Measurements from ENCODE around the gene FFAR3.

FFAR3 gene

DNA sequence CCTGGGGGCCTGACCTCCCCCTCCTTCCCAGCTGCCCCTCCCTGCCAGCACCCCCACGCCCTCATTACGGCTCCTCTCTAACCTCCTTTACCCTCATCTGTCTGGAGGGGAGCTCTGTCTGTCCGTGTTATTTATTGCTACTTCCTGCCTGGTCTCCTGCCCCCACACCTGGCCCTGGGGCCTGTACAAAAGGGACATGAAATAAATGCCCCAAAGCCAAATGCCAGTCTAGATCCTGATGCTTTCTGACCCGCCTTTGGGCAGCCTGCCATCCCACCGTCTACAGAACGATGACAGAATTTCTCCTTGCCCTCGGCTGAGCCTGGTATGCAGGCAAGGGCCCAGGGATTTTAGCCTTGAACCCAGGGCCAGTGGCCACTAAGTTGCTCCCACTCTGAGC lies 44.7 kb upstream of the FFAR3 start:
- DNase-seq (ENCODE audit: extremely low read depth, low read depth) = no peak
- TF ChIP-seq, protein P1, sequence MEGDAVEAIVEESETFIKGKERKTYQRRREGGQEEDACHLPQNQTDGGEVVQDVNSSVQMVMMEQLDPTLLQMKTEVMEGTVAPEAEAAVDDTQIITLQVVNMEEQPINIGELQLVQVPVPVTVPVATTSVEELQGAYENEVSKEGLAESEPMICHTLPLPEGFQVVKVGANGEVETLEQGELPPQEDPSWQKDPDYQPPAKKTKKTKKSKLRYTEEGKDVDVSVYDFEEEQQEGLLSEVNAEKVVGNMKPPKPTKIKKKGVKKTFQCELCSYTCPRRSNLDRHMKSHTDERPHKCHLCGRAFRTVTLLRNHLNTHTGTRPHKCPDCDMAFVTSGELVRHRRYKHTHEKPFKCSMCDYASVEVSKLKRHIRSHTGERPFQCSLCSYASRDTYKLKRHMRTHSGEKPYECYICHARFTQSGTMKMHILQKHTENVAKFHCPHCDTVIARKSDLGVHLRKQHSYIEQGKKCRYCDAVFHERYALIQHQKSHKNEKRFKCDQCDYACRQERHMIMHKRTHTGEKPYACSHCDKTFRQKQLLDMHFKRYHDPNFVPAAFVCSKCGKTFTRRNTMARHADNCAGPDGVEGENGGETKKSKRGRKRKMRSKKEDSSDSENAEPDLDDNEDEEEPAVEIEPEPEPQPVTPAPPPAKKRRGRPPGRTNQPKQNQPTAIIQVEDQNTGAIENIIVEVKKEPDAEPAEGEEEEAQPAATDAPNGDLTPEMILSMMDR (IDR thresholded peaks at IDR 0.05; ENCODE audit: low read depth, low read length, missing control alignments) = no peak

DNA sequence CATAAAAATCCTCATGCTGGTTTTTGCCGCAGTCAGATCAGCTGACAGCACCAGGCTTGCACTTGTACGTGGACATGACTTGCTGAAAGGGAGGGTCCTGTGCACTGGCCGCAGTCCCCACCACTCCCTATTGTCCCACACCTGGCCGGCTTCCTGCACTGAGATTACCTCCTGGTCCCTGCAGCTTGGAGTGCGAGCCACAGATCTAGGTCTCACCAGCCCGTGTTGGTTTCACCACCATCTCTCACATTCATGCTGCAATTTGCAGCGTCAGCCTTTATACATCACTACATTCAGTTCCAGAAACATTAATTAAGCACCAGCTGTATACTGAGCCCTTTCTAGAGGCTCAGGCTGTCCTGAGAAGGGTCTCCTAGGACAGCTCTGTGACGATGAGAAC lies 44.2 kb upstream of the FFAR3 start:
- H3K4me3 ChIP-seq (replicated peaks; ENCODE audit: low read depth, low read length) = no peak overlapping the region
- TF ChIP-seq, protein P1 (IDR thresholded peaks at IDR 0.05; ENCODE audit: low read depth, low read length, missing control alignments) = no peak

More for the DNA sequence above, 44.7 kb upstream of the FFAR3 start:
- H3K4me3 ChIP-seq (replicated peaks; ENCODE audit: low read depth, low read length) = no peak overlapping the region

DNA sequence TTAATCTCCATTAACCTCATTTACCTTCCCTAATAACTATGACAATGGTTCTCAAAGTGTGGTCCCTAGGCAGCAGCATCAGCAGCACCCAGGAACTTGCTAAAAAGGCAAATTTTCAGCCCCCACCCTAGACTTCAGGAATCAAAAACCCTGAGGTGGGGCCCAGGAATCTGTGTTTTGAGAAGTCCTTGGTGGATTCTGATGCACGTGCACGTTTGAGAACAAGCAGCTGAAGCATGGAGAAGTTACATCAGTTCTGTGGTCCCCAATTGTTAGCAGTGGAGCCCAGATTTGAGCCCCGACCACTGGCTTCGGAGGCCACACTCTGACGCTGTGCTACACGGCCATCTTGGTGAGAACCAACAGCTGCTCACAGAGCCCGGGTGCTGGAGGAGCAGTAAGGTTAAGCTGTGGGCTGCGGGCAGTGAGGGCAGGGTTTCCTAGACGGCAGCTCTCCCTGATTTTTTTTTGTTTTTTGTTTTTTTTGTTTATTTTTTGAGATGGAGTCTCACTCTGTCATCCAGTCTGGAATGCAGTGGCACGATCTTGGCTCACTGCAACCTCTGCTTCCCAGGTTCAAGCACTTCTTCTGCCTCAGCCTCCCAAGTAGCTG lies 43.3 kb upstream of the FFAR3 start:
- no peak overlapping the region for H3K4me3 ChIP-seq (replicated peaks; ENCODE audit: low read depth, low read length)
- TF ChIP-seq, protein P1 (IDR thresholded peaks at IDR 0.05; ENCODE audit: low read depth, low read length, missing control alignments) = no peak
- DNase-seq (ENCODE audit: extremely low read depth, low read depth) = no peak

More for the DNA sequence above, 44.2 kb upstream of the FFAR3 start:
- DNase-seq (ENCODE audit: extremely low read depth, low read depth) = no peak

DNA sequence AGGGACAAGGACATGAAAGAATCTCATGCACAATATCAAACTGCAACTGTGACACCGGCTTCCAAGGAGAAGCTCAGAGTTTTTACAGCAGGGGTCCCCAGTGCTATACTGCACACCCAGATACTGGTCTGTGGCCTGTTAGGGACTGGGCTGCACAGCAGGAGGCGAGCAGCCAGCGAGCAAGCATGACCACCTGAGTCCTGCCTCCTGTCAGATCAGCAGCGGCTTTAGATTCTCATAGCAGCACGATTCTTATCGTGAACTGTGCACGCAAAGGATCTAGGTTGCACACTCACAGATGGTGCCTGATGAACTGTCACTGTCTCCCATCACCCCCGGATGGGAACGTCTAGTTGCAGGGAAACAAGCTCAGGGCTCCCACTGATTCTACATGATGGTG lies 42.4 kb upstream of the FFAR3 start:
- DNase-seq (ENCODE audit: extremely low read depth, low read depth) = no peak
- no peak overlapping the region for H3K4me3 ChIP-seq (replicated peaks; ENCODE audit: low read depth, low read length)
- TF ChIP-seq, protein P1 (IDR thresholded peaks at IDR 0.05; ENCODE audit: low read depth, low read length, missing control alignments) = no peak

DNA sequence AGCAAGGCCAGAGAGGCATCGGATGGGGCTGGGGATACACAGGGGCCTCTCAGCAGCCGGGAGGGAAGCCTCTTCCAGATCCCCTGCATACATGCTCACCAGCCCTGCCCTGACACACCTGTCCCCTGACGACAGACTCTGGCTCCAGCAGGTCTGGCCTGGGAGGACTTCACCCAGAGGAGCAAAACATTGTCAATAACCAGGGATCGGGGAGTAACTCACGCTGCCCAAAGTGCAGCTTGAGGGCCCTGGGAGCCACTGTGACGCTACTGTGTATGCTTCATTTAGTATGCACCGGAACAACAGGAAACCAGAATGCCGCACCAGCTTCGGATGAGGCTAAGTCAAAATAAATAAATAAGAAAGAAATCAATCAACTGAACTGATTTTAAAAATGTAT lies 41.7 kb upstream of the FFAR3 start:
- H3K4me3 ChIP-seq (replicated peaks; ENCODE audit: low read depth, low read length) = no peak overlapping the region
- no peak for DNase-seq (ENCODE audit: extremely low read depth, low read depth)
- TF ChIP-seq, protein P1 (IDR thresholded peaks at IDR 0.05; ENCODE audit: low read depth, low read length, missing control alignments) = no peak

DNA sequence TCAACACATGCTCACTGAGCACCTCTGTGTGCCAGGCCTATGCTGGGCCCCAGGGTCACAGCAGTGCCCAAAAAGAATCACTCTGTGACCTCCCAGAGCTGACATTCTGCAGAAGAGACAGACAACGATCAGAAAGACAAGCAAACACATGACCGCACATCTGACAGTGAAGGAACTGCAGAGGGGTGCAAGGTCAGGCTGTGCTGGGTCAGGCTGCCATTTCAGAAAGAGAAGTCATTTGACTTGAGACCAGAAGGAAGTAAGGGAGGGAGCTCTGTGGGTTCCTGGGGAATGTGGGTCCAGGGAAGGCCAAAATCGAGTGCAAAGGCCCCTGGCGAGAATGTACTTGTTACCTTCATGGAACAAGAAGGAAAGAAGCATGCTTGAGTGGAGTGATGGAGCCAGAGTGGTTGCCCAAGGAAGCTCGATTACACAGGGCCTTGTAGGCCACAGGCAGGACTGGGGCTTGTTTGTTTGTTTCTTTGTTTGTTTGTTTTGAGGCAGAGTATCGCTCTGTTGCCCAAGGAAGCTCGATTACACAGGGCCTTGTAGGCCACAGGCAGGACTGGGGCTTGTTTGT lies 40.7 kb upstream of the FFAR3 start:
- H3K4me3 ChIP-seq (replicated peaks; ENCODE audit: low read depth, low read length) = no peak overlapping the region
- TF ChIP-seq, protein P1 (IDR thresholded peaks at IDR 0.05; ENCODE audit: low read depth, low read length, missing control alignments) = no peak
- DNase-seq (ENCODE audit: extremely low read depth, low read depth) = no peak

Data from HFF-Myc (cell line).